ENCODE measurements around the gene TAB2.

TAB2 gene

DNA sequence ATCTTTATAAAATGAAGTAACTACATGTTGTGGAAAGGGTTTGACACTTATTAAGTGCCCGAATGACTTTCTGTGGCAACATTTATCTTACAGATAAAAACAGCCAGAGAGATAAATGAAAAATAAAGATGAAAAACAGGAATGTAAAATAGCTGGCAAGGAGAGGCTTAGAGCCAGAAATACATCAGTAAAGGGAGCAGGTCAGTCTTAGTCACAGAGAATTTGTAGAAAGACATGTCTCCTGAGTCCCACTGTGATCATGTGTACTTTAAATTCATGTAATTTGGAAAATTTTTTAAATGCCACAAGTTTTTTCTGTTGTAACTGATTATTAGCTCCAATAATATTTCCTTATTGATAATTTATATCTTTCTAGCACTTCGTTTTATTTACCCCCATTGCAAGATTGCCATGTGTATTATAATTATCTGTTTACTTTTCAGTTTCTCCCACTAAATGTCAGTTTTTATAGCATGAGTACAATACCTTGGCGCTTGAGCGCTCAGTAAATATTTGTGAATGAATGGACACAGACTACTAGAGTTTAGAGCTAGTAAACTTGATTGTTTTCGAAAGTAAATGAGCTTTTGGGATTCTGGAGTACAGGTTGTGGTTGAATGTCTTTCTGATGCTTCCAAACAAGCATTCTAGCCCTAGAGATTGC, 15.2 kb downstream of the TAB2 start:
- TF ChIP-seq, protein P1, sequence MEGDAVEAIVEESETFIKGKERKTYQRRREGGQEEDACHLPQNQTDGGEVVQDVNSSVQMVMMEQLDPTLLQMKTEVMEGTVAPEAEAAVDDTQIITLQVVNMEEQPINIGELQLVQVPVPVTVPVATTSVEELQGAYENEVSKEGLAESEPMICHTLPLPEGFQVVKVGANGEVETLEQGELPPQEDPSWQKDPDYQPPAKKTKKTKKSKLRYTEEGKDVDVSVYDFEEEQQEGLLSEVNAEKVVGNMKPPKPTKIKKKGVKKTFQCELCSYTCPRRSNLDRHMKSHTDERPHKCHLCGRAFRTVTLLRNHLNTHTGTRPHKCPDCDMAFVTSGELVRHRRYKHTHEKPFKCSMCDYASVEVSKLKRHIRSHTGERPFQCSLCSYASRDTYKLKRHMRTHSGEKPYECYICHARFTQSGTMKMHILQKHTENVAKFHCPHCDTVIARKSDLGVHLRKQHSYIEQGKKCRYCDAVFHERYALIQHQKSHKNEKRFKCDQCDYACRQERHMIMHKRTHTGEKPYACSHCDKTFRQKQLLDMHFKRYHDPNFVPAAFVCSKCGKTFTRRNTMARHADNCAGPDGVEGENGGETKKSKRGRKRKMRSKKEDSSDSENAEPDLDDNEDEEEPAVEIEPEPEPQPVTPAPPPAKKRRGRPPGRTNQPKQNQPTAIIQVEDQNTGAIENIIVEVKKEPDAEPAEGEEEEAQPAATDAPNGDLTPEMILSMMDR (IDR thresholded peaks at IDR 0.05; ENCODE audit: insufficient read depth, low read length, missing control alignments), result no peak
- ChIA-PET POLR2A (no interaction called here), CTCF (interaction anchor here (0.6 to 1.4 kb wide), 5 partner anchors 9 to 99 kb away, joined by 3 to 5 read pairs (median 3); no protein-coding TSS in a partner anchor)
- H3K4me3 ChIP-seq (ENCODE audit: low read depth, low read length), result no peak overlapping the region
- DNase-seq (ENCODE audit: low read depth, low spot score), result no peak

DNA sequence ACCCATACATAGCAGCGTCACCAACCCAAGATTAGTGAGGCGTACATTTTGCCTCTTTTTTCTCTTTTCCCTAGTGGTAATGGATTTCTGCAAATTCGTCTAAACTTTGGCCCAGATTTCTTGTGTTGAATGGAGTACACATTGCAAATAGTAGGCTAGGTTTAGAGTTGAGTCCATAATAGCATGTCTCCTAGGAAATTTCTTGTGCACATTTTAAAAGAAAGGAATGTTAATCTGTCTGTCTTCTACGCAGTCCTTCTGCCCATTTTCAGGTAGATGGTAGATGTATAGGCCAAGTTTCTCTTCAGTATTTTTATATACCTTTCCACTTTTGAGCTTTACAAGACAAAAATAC, 15.7 kb downstream of the TAB2 start:
- CTCF ChIA-PET, result interaction anchor here (0.6 to 1.0 kb wide), 3 partner anchors 9 to 62 kb away, joined by 3 read pairs; no protein-coding TSS in a partner anchor
- POLR2A ChIA-PET, result no interaction called here
- no peak for DNase-seq (ENCODE audit: low read depth, low spot score)
- TF ChIP-seq, protein P1 (IDR thresholded peaks at IDR 0.05; ENCODE audit: insufficient read depth, low read length, missing control alignments), result no peak
- H3K4me3 ChIP-seq (ENCODE audit: low read depth, low read length), result no peak overlapping the region

DNA sequence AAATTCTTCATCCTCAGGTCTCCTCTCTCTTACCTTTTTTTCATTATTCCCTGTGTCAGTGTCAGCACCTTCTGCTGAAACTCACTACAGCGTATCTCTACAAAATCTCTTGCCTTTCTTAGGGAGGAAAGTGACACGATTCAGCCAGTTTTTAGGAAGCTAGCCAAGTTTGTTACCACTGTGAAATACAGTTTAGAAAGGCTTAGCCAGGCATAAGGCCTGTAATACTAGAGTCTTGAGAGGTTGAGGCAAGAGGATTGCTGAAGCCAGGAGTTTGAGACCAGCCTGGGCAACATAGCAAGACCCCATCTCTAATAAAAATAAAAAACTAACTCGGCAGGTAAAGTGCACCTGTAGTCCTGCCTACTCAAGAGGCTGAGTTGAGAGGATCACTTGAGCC, 16.7 kb downstream of the TAB2 start:
- TF ChIP-seq, protein P1 (IDR thresholded peaks at IDR 0.05; ENCODE audit: insufficient read depth, low read length, missing control alignments), result no peak
- ChIA-PET POLR2A (interaction anchor here (0.7 kb wide), 1 partner anchor 486 kb away, joined by 3 read pairs; no protein-coding TSS in a partner anchor), CTCF (interaction anchor here (0.9 kb wide), 1 partner anchor 183 kb away, joined by 3 read pairs; no protein-coding TSS in a partner anchor)
- H3K4me3 ChIP-seq (ENCODE audit: low read depth, low read length), result no peak overlapping the region
- no peak for DNase-seq (ENCODE audit: low read depth, low spot score)

DNA sequence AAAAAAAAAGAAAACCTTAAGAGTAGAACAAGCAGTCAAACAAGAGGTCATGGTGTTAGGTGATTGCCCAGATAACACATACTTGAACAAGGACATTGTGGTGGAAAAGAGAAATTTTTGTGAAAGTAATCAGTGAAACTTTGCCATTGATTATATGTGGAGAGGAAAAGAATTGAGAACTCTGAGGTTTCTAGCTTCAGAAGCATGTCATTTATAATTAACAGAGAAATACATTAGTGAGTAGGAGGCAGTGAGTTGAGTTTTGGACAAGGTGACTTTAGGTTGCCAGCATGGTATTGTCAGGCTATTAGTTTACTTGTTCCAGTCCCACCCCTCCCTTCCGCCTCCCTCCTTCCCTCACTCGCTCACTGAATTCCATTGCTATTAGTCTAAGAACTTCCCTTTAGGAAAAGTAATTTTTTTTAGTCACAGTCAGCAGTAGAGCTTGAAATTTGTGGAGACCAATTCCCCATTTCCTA, 17.2 kb downstream of the TAB2 start:
- H3K4me3 ChIP-seq (ENCODE audit: low read depth, low read length), result no peak overlapping the region
- ChIA-PET CTCF (interaction anchor here (0.9 kb wide), 1 partner anchor 183 kb away, joined by 3 read pairs; no protein-coding TSS in a partner anchor), POLR2A (interaction anchor here (0.6 to 0.7 kb wide), 2 partner anchors 15 to 486 kb away, joined by 3 read pairs; no protein-coding TSS in a partner anchor)
- TF ChIP-seq, protein P1 (IDR thresholded peaks at IDR 0.05; ENCODE audit: insufficient read depth, low read length, missing control alignments), result no peak
- peak; percentile 14 for DNase-seq (ENCODE audit: low read depth, low spot score)

DNA sequence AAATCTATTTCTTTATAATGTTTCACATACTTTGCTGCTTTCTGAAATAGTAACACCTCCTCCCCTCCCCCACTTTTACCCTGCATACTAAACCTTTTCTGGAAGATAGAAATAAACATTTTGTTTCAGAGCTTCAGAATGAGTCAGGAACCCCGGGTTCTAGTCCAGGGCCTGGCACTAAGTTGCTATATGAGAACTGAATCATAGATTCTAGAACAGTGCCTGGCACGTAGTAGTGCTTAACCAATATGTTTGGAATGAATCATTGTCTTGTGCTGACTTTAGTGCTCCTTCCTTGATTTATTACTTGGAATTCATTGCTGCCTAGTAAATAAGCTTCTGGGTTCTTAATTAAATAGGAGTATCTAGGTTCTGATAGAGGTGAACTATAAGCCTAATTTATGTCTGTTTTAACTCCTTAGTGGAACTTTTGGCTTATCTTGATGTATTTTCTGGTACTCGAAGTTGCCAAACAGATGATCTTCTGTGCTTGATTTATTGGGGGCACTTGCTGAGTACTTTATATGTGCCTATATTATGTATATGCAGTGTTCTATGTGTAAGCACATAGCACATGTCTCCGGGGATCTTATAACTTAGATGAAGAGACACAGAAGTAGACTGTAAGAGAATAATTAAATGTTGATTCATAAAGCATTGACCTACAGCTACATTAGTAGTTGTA, 18.6 kb downstream of the TAB2 start:
- H3K4me3 ChIP-seq (ENCODE audit: low read depth, low read length), result no peak overlapping the region
- DNase-seq (ENCODE audit: low read depth, low spot score), result peak; percentile 14
- ChIA-PET CTCF (interaction anchor here (0.8 to 2.0 kb wide), 3 partner anchors 9 to 304 kb away, joined by 3 to 4 read pairs (median 4); no protein-coding TSS in a partner anchor), POLR2A (no interaction called here)
- TF ChIP-seq, protein P1 (IDR thresholded peaks at IDR 0.05; ENCODE audit: insufficient read depth, low read length, missing control alignments), result no peak

DNA sequence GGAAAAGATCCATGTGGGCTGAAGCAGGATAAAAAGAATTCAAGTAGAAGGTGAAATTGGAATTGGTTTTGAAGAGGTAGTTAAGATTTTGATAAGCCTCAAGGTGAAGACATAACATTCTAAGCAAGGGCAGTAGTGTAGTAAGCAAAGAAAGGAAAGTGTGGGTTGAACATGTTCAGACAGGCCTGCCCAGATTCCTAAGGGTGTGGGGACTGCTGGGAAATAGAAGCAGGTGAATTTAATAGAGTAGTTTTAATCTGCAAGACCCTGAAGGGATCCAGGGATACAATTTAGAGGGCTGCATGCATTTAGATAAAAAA, 19.1 kb downstream of the TAB2 start:
- POLR2A ChIA-PET, result no interaction called here
- TF ChIP-seq, protein P1 (IDR thresholded peaks at IDR 0.05; ENCODE audit: insufficient read depth, low read length, missing control alignments), result no peak
- no peak overlapping the region for H3K4me3 ChIP-seq (ENCODE audit: low read depth, low read length)
- CTCF ChIA-PET, result interaction anchor here (0.8 to 2.0 kb wide), 3 partner anchors 9 to 304 kb away, joined by 3 to 4 read pairs (median 4); no protein-coding TSS in a partner anchor
- DNase-seq (ENCODE audit: low read depth, low spot score), result no peak

Measured in AG04449 (cell line).